ENCODE data around the gene KRT25.

DNA sequence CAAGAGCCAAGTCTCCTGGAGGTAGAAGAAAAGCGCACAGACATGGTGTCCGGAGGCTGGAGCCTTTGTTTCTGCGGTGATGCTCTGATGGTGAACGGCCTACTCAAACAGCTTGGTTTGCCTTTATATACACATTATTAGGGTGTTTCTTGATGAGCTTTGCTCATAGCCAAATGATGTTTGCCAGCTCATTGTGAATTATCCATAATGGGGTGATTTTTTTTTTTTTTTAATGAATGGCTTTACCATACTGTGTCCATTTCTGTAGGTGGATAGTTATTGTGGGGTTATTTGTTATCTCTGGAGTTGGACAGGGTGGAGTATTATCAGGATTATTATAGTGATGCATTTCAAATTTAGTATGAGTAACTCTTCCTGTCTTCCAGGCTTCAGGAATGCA is 27.3 kb upstream of the KRT25 start, which contains the start of gene KRT27:
- TF ChIP-seq HDAC2 (IDR thresholded peaks at IDR 0.05) (no peak), BHLHE40 (IDR thresholded peaks at IDR 0.05; ENCODE audit: low read depth, low read length) (no peak), POLR2A (IDR thresholded peaks at IDR 0.05; ENCODE audit: low read length) (no peak), SREBF2 (IDR thresholded peaks at IDR 0.05) (no peak)
- TF ChIP-seq, protein P1, sequence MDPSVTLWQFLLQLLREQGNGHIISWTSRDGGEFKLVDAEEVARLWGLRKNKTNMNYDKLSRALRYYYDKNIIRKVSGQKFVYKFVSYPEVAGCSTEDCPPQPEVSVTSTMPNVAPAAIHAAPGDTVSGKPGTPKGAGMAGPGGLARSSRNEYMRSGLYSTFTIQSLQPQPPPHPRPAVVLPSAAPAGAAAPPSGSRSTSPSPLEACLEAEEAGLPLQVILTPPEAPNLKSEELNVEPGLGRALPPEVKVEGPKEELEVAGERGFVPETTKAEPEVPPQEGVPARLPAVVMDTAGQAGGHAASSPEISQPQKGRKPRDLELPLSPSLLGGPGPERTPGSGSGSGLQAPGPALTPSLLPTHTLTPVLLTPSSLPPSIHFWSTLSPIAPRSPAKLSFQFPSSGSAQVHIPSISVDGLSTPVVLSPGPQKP (IDR thresholded peaks at IDR 0.05; ENCODE audit: low read depth, low read length): no peak
- TF ChIP-seq, protein P2, sequence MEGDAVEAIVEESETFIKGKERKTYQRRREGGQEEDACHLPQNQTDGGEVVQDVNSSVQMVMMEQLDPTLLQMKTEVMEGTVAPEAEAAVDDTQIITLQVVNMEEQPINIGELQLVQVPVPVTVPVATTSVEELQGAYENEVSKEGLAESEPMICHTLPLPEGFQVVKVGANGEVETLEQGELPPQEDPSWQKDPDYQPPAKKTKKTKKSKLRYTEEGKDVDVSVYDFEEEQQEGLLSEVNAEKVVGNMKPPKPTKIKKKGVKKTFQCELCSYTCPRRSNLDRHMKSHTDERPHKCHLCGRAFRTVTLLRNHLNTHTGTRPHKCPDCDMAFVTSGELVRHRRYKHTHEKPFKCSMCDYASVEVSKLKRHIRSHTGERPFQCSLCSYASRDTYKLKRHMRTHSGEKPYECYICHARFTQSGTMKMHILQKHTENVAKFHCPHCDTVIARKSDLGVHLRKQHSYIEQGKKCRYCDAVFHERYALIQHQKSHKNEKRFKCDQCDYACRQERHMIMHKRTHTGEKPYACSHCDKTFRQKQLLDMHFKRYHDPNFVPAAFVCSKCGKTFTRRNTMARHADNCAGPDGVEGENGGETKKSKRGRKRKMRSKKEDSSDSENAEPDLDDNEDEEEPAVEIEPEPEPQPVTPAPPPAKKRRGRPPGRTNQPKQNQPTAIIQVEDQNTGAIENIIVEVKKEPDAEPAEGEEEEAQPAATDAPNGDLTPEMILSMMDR (IDR thresholded peaks at IDR 0.05): no peak

Data from A549 (cell line).